Gastroesophageal sphincter (tissue), 4 donors: Measurements from ENCODE around the gene TMEM51. TPM values are rescaled to one million over a fixed set of nuclear protein-coding genes. Genes with fewer than 3 reads are reported as not detected.

ENCODE experiments used
- ATAC-seq: fragments of 150-250 bp; one replicate; pipeline ENCODE4 v1.9.1; 2016; ENCODE audit warnings: mild to moderate bottlenecking, moderate library complexity
- H3K27ac ChIP-seq, 4 donors: fragments of 200-600 bp; sonication (generic) in 3 of 4; 1 replicate in 3 of 4; 2 replicates in 1 of 4; pipeline ENCODE4 v1.5.1; 2016 to 2019
- H3K27me3 ChIP-seq: fragments of 200-600 bp; sonication (generic); one replicate; pipeline ENCODE4 v1.5.1; 2019
- H3K36me3 ChIP-seq, 2 donors: fragments of 200-600 bp; sonication (generic); one replicate each; pipeline ENCODE4 v1.5.1; 2019; ENCODE audit warnings: control low read depth in 1 of 2
- H3K4me1 ChIP-seq, 3 donors: fragments of 200-600 bp; sonication (generic); 1 replicate in 2 of 3; 2 replicates in 1 of 3; pipeline ENCODE4 v1.5.1; 2016 to 2019; ENCODE audit warnings: control low read depth in 2 of 3
- H3K4me3 ChIP-seq, 2 donors: fragments of 200-600 bp; sonication (generic); one replicate each; pipeline ENCODE4 v1.5.1; 2019; ENCODE audit warnings: mild to moderate bottlenecking in 1 of 2, moderate library complexity in 1 of 2
- H3K9me3 ChIP-seq, 3 donors: fragments of 200-600 bp; sonication (generic); one replicate each; pipeline ENCODE4 v1.5.1; 2017 to 2019; ENCODE audit warnings: control low read depth in 2 of 3
- EP300 ChIP-seq: sonication (generic); formaldehyde crosslinking; IDR thresholded peaks from one replicate; pipeline ENCODE4 v1.6.1; 2017; ENCODE audit warnings: antibody characterized with exemption, mild to moderate bottlenecking
- POLR2A ChIP-seq, 2 donors: fragments of 450-650 bp; IDR thresholded peaks; one replicate each; pipeline ENCODE4 v1.6.1; 2017; ENCODE audit warnings: antibody characterized with exemption in 2 of 2, mild to moderate bottlenecking in 2 of 2, moderate library complexity in 1 of 2
- POLR2AphosphoS5 ChIP-seq: sonication (generic); formaldehyde crosslinking; IDR thresholded peaks from one replicate; pipeline ENCODE4 v1.6.1; 2017; ENCODE audit warnings: antibody characterized with exemption
- WGBS, 2 donors: methylation state at CpG; one replicate each; pipeline ENCODE4 v1.1.5; 2018; ENCODE audit warnings: low coverage in 1 of 2; 5-methylcytosine and 5-hydroxymethylcytosine counted together
- total RNA-seq, 4 donors: library from RNA; depleted of rRNA; stranded (reverse); fragments of >200 nt; gene quantifications; one replicate each; pipeline ENCODE4 v1.1.0, GENCODE V29; 2016
- TF ChIP-seq, protein P1 (sequence below), 4 experiments: fragments of 200-600 bp in 2 of 4; fragments of 450-650 bp in 2 of 4; sonication (generic) in 1 of 4; IDR thresholded peaks; one replicate each; pipeline ENCODE4 v1.5.1; 2017 to 2019; ENCODE audit warnings: antibody characterized with exemption in 4 of 4, mild to moderate bottlenecking in 2 of 4, moderate library complexity in 2 of 4

The TMEM51 gene
- total RNA-seq, 4 donors from 2014 or later: 12.6 to 34.7 (median 17.7) TPM

DNA sequence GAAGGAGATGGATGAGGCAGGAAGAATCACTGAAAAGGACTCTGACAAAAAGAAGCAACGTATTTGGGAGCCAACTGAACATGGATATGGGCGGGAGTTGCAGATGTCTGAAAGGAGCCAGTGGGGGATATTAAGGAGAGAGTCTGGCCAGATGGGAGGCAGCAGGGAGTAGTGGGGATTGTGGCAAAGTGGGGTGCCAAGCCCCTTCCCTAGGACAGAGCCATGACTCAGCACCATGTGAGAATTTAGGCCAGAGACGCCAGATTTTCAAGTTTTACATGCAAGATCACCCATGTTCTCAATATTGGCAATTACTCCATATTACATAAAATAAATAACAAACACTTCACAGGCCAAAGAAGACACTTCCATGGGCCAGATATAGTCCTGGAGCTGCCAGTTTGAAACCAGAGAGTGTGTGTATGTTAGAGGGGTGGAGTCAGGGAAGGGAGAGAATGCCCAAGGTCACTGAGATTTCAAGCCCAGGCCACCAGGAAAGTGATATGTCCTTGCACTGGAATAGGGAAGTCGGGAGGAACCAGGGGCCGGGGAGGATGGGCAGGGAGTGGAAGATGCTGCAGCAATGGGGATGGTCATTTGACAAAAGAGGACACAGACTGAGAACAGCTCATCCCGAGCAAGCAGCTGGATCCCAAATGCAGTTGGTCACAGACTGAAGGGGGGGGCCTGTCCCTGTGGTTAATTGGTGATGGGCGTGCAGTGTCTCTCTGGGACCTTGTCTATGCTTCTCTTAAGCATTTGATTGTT lies 23.5 kb downstream of the TMEM51 start:
- TF ChIP-seq, protein P1, sequence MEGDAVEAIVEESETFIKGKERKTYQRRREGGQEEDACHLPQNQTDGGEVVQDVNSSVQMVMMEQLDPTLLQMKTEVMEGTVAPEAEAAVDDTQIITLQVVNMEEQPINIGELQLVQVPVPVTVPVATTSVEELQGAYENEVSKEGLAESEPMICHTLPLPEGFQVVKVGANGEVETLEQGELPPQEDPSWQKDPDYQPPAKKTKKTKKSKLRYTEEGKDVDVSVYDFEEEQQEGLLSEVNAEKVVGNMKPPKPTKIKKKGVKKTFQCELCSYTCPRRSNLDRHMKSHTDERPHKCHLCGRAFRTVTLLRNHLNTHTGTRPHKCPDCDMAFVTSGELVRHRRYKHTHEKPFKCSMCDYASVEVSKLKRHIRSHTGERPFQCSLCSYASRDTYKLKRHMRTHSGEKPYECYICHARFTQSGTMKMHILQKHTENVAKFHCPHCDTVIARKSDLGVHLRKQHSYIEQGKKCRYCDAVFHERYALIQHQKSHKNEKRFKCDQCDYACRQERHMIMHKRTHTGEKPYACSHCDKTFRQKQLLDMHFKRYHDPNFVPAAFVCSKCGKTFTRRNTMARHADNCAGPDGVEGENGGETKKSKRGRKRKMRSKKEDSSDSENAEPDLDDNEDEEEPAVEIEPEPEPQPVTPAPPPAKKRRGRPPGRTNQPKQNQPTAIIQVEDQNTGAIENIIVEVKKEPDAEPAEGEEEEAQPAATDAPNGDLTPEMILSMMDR (IDR thresholded peaks at IDR 0.05): no peak
- TF ChIP-seq EP300: no peak
- no peak for ATAC-seq
- 71 to 75% methylated on average over 5 to 7 of the region's 7 CpGs for WGBS, 2 donors

DNA sequence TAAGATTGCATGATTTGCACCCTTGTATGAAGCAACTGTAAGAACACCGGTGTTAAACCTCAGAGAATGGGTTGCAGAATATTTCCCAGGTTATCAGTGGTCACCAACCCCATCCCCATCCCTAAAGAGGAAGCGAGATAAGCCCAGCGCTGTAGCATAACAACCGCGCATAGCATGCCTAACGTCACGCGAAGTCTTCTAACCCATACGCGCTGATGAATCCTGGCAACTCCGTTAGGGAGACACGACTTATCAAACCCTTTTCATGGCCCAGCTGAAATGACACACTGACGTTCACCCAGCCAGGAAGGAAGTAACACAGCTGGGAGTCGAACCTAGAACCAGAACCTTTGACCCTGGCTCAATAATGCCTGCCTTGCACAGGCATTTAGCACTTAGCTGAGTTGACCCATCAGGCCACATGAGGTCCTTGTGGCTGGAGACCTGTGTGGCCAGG lies 24.2 kb downstream of the TMEM51 start:
- Histone ChIP-seq H3K4me1 (peaks cover 0 to 40% (median 5%) of the 10 kb centered on the region in 3 donors), H3K27ac (no peak overlapping the region), H3K36me3 (no peaks in the 10 kb centered on the region), H3K4me3 (no peak overlapping the region), H3K9me3 (no peaks in the 10 kb centered on the region), H3K27me3 (no peaks in the 10 kb centered on the region)
- TF ChIP-seq POLR2A (IDR thresholded peaks at IDR 0.05) (no peak), POLR2AphosphoS5 (no peak), EP300 (no peak)
- TF ChIP-seq, protein P1 (IDR thresholded peaks at IDR 0.05): no peak
- 83 to 99% methylated on average over 10 to 12 of the region's 14 CpGs for WGBS, 2 donors
- ATAC-seq: no peak

More for the DNA sequence above, 23.5 kb downstream of the TMEM51 start:
- no peak overlapping the region for H3K27ac ChIP-seq
- no peaks in the 10 kb centered on the region for H3K27me3 ChIP-seq
- H3K4me3 ChIP-seq: no peak overlapping the region
- H3K9me3 ChIP-seq: no peaks in the 10 kb centered on the region
- peaks cover 0 to 46% (median 5%) of the 10 kb centered on the region in 3 donors for H3K4me1 ChIP-seq
- no peaks in the 10 kb centered on the region for H3K36me3 ChIP-seq

DNA sequence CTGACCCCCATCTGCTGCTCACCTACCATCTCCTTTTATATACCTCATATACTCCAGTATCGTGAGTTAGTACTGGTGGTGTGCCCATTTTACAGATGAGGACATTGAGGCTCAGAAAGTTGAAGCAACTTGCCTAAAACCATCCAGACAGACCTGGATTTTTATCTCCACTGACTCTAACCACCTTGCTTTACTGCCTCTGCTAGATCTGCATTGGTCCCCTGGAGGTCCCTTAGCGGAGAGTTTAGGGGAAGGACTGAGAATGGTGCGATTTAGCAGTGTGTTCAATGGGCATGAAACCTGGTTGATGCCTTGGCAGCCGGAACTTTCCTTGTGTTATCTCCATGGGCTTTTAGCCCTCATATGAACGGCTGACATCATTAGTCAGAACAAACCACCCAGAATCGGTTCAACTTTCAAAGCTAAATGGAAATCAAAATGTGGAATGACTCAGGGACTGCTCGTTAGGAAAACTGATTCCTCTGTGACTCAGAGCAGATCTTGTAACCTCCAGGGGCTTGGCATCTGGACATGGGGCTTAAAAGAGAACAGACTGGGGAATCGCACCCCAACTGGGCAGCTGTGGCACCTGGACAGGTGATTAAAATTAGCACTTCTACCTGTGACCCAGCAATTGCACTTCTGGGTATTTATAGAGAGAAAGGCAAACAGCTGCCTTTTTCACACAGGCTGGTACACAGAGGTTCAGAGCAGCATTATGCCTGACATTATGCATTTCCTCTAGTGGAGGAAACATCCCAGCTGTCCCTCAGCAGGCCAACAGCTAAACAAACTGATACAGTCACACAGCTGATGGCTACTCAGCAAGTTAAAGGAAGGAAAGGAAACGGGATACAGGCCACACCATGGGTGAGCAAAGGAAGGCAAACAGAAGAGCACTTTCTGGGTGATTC lies 25.3 kb downstream of the TMEM51 start:
- Histone ChIP-seq H3K27ac (peak overlapping the region in 3 of 4 donors; percentile 66 to 71 (median 69)), H3K4me3 (no peak overlapping the region), H3K4me1 (peaks cover 0 to 33% (median 5%) of the 10 kb centered on the region in 3 donors), H3K36me3 (no peaks in the 10 kb centered on the region), H3K27me3 (no peaks in the 10 kb centered on the region), H3K9me3 (no peaks in the 10 kb centered on the region)
- TF ChIP-seq POLR2AphosphoS5: peak; percentile 23
- TF ChIP-seq EP300: no peak
- 46 to 57% methylated on average over 6 to 7 of the region's 9 CpGs for WGBS, 2 donors
- ATAC-seq: peak; percentile 85

DNA sequence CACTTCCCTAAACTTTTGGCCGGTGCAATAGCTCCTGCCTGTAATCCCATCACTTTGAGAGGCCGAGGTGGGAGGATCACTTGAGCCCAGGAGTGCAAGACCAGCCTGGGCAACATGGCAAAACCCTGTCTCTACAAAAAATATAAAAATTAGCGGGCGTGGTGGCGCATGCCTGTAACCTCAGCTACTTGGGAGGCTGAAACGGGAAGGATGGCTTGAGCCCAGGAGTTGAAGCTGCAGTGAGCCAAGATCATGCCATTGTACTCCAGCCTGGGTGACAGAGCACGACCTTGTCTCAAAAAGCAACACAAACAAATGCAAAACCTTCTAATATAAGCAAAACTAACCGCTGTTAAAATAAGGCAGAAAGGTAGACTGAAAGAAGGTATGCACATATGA lies 25.9 kb downstream of the TMEM51 start:
- Histone ChIP-seq H3K27ac (peak overlapping the region in 3 of 4 donors; percentile 66 to 71 (median 69)), H3K27me3 (no peaks in the 10 kb centered on the region), H3K4me3 (no peak overlapping the region), H3K36me3 (no peaks in the 10 kb centered on the region), H3K9me3 (no peaks in the 10 kb centered on the region), H3K4me1 (peaks cover 0 to 30% (median 5%) of the 10 kb centered on the region in 3 donors)
- TF ChIP-seq, protein P1 (IDR thresholded peaks at IDR 0.05): no peak
- no peak for TF ChIP-seq POLR2A (IDR thresholded peaks at IDR 0.05)
- TF ChIP-seq EP300: no peak
- TF ChIP-seq POLR2AphosphoS5: no peak
- ATAC-seq: no peak
- WGBS, 2 donors: 75 to 78% methylated on average over 2 to 6 of the region's 8 CpGs

DNA sequence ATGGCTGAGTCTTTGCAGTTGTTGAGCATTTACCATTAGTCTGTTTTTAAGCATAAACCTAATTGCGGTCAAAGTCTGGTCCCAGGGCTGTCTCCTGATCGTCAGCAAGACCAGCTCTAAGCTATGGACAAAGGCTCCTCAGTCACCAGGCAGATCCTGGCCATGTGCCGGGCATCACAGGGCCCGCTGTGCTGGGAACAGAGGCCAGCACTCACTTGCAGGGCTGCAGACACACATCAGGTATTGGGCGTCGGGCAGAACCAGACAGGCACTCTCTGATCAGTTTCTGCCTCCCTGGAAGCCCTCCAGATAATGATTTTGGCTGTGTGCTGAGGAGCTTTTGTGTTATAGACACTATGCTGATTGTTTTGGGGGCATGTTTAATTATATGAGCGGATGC lies 26.6 kb downstream of the TMEM51 start:
- no peak for TF ChIP-seq POLR2AphosphoS5
- TF ChIP-seq POLR2A (IDR thresholded peaks at IDR 0.05): no peak
- no peak for TF ChIP-seq EP300
- TF ChIP-seq, protein P1 (IDR thresholded peaks at IDR 0.05): no peak
- peaks cover 0 to 30% (median 5%) of the 10 kb centered on the region in 3 donors for H3K4me1 ChIP-seq
- no peak overlapping the region for H3K4me3 ChIP-seq
- H3K27me3 ChIP-seq: no peaks in the 10 kb centered on the region
- H3K9me3 ChIP-seq: no peaks in the 10 kb centered on the region
- 53 to 88% methylated on average over 1 to 2 of the region's 7 CpGs for WGBS, 2 donors
- H3K27ac ChIP-seq: no peak overlapping the region
- H3K36me3 ChIP-seq: no peaks in the 10 kb centered on the region
- no peak for ATAC-seq
